Stromal cell of bone marrow (primary cell): Measurements from ENCODE around the gene BBS4.
"Not testable (repeated sequence)": the region's sequence is repeated elsewhere in the genome, so short reads cannot be mapped to it uniquely, and the experiment has no call there.

Experiments used
- DNase-seq: peaks from one replicate; pipeline ENCODE4 v3.0.0-alpha.2; 2012; ENCODE audit warnings: low read depth

Gene BBS4

DNA sequence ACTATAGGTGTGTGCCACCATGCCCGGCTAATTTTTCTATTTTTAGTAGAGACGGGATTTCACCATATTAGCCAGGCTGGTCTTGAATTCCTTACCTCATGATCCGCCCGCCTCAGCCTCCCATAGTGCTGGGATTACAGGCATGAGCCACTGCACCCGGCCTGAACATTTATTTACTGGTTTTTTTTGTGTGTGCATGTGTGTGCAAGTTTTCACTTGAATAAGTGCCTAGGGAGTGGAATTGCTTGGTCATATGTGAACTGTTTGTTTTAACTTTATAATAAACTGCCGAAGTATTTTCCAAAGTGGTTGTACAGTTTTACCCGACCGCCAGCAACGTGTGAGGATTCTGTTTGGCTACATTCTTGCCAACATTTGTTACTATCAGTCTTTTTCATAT, 14.1 kb downstream of the BBS4 start:
- DNase-seq = no peak

DNA sequence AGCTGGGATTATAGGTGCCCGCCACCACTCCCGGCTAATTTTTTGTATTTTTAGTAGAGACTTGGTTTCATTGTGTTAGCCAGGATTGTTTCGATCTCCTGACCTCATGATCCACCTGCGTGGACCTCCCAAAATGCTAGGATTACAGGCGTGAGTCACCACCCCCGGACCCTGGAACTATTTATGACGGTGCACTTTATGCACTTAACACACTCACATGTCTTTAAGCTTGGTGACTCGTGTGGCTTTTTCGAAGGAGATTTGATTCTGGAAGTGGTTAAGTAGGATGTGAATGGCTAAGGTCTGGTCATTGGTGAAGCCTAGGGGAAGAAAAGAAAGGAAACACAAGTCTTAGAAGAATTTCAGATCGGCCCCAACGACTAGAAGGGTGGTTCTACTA, 20.3 kb downstream of the BBS4 start:
- no peak for DNase-seq

DNA sequence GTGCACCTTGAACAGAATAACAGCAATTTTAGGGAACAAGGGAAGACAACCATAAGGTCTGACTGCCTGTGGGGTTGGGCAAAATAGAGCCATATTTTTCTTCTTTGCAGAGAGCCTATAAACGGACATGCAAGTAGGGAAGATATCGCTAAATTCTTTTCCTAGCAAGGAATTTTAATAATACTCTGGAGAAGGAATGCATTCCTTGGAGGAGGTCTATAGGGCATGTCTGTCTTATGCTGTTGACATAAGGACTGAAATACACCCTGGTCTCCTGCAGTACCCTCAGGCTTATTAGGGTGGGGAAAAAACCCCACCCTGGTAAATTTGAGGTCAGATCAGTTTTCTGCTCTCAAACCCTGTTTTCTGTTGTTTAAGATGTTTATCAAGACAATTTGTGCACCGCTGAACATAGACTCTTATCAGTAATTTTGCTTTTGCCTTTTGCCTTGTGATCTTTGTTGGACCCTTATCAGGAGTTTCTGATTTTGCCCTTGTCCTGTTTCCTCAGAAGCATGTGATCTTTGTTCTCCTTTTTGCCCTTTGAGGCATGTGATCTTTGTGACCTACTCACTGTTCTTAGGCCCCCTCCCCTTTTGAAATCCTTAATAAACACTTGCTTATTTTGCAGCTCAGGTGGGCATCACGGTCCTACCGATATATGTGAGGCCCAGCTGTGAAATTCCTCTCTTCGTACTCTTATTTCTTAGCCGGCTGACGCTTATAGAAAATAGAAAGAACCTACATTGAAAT, 22.7 kb downstream of the BBS4 start:
- DNase-seq = not testable (repeated sequence)

DNA sequence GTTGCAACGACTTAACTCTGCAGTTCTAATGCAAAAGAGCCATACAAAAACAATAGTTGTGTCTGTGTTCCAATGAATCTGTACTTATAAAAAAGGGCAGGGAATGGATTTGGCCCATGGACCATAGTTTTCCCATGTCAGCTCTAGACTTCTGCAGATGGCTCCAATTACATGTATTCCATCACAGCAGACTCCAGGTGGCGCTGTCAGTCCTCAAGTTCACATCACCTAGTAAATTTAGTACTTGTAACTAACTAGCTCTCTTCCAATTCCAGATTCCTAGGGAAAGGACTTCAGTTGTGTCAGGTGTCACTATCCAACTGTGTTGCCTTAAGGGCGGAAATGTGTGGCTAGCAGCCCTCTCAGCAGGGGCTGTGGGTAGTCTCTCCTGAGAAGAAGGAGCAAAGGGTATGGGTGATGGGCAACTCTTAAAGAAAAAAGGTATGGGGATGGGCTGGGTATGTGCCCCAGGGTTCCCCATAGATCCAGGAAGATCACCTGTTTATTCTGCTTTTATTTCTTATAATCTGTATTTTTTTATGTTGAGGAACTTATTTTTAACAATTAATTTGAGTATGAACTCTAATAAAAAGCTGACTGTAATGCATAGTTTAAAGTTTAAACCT, 36.2 kb downstream of the BBS4 start:
- DNase-seq = peak; percentile 67

DNA sequence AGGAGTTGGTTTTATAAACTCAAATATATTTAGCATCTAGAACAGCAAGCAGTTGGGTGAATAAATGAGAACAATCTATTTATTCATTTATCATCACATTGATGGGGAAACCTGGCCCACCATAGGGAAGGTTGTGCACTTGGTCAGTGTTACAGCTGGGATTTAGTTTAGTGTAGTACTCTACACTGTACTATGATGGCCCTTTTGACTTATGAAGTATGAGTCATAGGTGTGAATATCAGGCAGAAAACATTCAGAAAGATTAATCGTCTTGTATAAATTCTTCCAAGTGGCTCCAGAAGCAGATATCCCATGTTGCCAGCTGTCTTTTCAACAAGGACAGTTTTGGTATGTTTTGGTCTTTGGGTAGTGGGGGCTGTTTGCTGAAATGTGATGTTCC, 38.0 kb downstream of the BBS4 start:
- no peak for DNase-seq

DNA sequence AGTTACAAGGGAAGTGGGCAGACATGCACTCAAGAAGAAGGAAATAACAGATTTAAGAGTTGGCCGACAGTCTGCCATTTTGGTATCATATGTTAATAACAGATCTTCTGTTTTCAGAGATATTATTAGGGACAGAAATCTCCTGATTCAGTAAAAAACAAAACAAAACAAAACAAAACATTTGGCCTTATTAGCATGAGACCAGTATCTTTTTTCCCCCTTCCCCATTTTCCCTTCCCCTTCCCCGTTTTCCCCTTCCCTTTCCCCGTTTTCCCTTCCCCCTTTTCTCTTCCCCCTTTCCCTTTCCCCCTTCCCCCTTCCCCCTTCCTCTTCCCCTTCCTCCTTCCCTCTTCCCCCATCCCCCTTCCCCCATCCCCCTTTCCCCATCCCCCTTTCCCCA, 39.4 kb downstream of the BBS4 start:
- no peak for DNase-seq

DNA sequence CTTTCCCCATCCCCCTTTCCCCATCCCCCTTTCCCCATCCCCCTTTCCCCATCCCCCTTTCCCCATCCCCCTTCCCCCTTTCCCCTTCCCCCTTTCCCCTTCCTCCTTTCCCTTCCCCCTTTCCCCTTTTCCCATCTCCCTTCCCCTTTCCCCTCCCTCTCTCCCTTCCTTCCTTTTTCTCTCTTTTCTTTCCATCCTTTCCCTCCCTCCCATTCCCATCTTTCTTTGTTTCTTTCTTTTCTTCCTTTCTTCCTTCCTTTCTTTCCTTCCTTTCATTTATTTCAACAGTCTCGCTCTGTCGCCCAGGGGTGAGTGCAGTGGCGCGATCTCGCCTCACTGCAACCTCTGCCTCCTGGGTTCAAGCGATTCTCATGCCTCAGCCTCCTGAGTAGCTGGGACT, 39.8 kb downstream of the BBS4 start:
- not testable (repeated sequence) for DNase-seq

DNA sequence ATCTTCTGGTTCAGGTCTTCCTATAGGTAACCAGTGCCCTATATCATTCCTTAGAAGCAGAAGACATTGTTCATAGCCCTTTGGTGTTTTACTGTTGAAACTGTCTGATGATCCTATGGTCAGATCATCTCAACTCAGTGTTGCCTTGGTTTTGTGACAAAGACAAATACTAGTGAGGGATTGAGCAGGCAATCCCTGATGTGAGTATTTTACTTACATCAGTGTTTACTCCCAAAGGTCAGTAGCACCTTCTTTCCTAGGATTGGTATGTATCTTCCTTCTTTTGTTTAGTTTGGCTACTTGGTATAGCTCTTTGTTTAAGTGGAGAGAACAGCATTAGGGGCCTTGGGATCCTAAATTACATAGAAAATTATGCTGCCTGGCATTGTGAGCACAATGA, 41.1 kb downstream of the BBS4 start:
- no peak for DNase-seq

DNA sequence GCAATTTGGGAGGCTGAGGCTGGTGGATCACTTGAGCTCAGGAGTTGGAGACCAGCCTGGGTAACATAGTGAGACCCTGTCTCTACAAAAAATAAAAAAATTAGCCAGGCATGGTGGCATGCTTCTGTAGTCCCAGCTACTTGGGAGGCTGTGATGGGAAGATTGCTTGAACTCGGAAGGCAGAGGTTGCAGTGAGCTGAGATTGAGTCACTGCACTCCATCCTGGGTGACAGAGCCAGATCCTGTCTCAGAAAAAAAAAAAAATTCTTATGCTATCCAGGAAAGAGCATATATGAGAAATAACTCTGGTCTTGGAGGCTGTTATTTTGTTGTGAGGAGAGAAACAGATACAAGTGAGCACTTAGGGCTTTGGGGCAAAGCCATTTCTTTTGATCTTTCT, 42.2 kb downstream of the BBS4 start:
- not testable (repeated sequence) for DNase-seq

DNA sequence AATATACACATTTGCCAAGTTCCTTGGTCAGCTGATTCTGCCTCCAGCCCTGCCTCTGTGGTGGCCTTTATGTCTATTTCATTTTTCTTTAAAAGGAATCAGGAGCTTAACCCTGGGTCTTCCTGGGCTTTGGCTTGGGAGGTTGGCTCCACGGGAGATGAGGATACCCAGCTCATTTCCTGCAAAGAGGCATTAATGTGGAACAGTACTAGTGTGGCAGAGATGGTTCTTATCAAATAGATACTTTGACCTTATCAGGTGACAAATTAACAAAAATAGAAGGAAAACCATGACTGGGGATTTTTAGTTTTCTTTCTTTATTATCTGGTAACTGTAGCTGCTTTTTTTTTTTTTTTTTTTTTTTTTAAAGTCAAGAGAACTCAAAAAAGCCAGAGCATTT, 42.8 kb downstream of the BBS4 start:
- no peak for DNase-seq

DNA sequence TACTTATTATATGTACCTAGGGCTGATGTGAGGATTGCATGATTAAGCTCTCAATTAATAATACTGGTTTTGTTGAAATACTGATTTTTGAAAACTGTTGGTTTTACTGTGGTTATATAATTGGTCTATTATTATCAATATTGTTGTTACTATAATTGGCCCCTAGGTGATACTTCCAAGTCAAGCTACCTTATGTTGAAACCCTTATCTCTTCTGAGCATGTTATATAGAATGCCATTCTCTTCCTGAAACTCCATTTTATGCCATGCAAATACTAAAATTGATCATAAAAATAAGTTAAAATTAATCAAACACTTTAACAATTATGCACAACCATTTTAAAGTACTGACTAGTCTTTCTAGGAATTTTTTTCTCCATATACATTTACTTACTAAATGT, 46.1 kb downstream of the BBS4 start:
- DNase-seq = no peak

DNA sequence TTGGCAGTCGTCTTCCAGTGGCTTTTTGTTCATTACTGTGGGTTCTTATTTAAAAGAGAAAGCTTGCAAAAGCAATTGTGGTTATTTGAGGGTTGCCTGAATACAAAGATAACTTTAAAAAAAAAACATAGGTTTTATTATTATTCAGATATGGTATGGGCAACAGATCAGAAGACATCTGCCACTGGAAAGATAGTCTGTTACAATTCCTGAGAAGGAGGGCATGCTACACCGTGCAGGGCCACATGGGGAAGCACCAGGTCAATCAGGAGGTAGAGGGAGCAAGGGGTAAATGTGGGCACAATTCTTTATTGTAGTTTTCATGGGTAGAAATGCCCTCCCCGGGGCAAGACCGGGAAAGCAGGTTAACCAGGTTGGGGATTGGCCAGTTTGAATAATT, 46.5 kb downstream of the BBS4 start:
- DNase-seq = no peak

DNA sequence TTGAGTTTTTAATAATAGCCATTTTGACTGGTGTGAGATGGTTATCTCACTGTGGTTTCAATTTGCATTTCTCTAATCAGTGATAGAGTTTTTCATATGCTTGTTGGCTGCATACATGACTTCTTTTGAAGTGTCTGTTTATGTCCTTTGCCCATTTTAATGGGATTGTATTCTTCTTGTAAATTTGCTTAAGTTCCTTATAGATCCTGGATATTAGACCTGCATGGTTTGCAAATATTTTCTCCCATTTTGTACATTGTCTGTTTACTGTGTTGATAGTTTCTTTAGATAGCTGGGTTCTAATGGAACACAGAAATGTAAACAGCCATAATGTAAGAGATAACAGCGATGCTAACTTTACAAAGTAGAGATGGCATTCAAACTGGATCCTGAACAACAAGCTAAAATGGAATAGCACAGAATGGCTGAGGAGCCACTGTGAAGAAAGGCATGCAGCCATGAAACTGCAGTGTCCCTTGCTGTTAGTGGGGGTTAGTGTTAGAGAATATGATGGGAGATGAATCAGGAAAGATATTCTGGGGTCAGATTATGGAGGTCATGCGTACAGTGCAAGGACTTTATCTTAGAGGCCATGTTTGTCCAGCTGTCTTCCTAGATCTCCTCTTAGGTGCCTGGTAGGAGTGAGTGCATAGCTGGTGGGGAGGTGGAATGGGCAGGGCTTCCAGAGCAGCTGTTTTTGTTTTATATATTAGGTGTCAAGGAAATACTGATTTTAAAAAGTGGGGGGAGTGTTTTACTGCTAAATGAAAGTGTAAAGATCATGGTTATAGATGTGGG, 48.1 kb downstream of the BBS4 start:
- DNase-seq = no peak

DNA sequence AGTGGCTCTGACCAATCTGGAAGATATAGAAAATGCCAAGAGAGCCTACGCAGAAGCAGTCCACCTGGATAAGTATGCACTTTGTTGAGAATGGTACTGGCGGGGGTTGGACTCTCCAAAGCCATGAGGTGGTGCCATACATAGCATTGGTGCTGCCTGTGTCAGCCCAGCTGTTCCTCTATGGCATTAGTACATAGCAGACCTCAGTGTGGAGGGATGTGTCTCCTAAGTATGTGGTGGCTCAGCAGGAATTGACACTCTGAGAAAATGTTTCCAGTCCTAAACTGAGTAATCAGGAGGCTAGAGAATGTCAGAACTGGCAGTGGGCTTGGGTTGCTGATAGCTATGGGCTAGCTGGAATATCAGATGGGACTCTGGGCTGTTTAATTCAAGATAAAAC, 49.1 kb downstream of the BBS4 start:
- DNase-seq = no peak

DNA sequence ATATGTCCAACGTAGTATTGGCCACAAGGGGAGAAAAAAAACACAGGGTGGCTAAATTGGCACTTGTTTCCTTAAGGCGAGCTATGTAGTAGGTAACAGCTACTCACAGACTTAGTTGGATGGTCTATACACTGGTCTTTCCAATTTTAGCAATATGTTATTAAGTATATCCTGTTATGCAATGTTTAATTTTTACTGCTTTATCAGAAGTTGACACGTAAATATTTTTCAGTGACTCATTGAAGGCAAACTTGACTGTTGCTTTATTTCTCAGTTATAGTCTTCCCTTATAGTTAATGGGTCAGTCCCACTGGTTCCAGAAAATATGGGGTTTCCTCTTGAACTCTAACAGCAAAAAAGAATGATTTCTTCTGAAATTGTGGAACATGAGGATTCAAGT, 51.1 kb downstream of the BBS4 start:
- DNase-seq = no peak

DNA sequence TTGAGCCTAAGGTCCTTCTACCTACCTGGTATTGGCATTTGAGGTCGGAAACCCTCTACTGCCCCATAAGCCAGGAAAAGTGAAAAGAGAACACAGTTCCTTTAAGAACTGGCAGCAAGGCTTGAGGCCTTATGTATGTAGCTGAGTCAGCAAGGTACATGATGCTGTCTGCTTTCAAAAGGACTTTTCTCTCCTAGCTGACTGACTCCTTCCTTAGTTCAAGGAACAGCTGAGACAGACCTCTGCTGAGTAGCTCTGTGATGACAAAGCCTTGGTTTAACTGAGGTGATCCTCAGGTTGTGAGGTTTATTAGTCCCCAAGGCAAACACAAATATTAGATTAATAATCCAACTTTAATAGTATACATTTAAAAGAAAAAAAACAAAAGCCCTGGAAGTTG, 51.7 kb downstream of the BBS4 start:
- no peak for DNase-seq

DNA sequence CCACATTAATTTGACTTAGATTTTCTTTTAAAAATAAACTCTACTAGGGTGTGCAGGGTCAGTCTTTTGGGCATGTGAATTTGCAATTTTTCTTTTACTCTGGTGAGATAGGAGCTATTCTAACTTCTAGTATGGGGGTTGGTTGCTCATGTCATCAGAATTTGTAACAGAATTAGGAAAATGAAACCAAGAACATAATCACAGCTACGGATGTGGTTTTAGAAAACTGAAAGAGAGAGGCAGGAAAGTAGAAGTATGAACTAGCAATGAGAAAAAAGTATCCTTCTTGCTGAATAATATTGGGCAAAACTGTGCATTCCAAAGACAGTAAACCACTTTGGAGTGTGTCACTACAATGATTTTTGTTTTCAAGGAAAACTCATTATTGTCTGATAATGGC, 54.2 kb downstream of the BBS4 start:
- no peak for DNase-seq

DNA sequence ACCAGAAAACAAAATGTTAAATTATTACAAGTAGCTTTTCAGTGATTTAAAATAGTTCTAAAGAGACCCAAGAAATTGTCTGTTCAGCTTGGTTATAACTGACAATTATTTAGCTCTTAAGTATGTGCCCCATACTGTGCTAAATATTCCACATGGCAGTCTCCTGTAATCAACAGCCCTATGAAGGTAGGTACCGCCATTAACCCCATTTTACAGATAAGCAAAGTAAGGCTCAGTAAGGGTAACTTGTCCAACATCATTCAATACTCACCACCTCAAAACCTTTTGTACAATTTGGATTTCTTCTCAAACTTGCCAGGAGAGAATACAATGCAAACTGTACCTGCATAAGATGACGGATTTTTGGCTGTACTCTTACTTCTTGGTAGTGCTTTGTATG, 63.7 kb downstream of the BBS4 start:
- no peak for DNase-seq

DNA sequence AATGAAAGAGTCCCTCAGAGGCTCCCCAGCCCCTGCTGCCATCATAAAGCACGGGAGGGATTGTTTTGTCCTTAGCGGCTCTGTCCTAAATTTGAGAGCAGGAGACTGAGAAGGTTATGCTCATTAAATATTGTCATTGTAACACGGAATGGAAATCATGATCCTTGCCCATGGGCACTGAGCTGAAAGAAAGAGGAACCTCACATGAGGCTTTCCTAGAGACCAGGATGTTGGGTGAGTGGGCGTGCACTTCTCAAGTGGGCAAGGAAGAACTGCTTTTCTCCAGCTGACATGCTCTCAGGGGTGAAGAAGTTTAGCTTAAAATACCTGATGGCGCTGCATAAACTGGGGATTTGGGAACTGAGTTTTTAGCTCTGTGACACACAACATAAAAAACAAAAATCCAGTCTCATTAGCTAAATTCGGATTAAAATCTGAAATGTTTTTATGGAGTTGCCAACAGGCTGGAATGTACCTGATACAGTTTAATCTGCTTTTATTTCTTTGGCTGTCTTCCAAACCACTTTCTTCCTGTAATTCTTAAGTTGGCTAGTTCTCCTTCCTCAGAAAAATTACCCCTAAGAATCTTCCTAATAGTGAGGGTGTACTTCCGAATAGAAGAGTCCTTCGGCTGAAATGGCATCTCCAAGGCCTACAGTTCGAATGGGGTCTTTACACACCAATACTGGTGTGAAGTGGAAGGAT, 65.9 kb downstream of the BBS4 start:
- no peak for DNase-seq

DNA sequence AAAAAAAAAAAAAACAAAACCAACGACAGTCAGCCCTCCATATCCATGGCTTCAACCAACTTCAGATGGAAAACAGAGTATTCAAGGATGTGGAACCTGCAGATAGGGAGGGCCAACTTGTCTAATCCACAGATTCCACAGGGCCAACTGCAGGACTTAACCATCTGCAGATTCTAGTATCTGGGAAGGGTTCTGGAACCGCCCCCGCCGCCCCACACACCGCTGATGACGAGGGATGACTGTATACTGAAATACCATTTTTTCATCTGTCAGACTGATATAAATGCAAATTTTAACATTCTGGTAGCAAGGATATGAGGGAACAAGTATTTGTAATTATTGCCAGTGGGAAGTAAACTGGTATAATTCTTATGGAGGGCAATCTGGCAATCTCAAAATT, 68.1 kb downstream of the BBS4 start:
- DNase-seq = no peak

DNA sequence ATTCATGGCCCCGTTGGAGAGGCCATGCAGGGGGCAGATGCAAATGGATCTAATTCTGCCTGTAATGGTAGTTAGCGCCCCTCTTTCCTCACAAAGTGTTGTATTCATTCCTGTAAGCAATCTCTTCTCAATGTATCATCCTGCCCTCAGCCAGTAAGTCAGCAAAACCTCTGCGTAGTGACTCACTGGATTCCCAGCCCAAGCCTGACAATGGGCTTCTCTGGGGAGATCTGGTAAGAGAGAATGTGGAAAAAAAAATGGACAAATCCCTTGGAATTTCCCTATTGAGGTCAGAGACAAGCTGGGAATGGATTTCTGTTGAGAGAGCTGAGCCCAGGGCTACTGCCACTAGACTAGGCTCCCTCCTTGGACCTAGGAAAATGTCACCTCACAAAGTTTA, 72.2 kb downstream of the BBS4 start:
- DNase-seq = peak; percentile 98

DNA sequence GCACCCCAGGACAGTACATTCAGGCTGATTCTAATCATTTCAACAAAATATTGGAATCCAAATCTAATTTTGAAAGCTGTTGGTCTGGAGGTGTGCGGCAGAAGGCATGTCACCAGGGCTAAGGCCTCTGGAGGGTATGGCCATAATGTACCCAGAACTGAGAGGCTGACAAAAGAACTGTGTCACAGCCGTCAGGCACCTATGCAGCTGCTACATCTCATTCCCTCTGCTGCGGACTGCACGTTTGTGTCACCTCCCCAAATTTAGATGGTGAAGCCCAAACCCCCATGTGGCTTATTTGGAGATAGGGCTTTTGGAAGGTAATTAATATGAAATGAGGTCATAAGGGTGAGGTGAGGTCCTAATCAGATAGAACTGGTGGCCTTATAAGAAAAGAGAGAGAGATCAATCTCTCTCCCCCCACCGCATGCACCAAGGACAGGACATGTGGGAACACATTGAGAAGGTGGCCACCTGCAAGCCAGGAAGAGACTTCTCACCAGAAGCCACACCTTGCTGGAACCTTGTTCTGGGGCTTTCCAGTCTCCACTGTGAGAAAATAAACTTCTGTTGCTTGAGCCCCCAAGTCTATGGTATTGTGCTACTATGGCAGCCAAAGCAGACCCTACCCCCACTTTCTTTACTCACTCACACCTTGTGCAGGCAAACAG, 74.7 kb downstream of the BBS4 start:
- no peak for DNase-seq
